WTC11 (cell line): ENCODE results near the gene LITAFD. TPM values are rescaled to one million over a fixed set of nuclear protein-coding genes. Genes with fewer than 3 reads are reported as not detected.

Experiments
- ATAC-seq: fragments of 200-7000 bp; cut with Tn5 transposase; 2 replicates; pipeline ENCODE4 v1.10.0; 2021; ENCODE audit warnings: mild to moderate bottlenecking, moderate library complexity
- CTCF ChIA-PET: fragments of 300-600 bp; sonication (Branson Sonifier 250); formaldehyde crosslinking; loops from one replicate; lab custom pipeline; 2021; ENCODE audit warnings: antibody characterized with exemption; lab: Charles Lee
- POLR2A ChIA-PET: fragments of 350-600 bp; sonication (Branson Sonifier 250); formaldehyde crosslinking; loops from one replicate; lab custom pipeline; 2021; ENCODE audit warnings: antibody characterized with exemption; lab: Charles Lee
- DNase-seq: peaks from one replicate; pipeline ENCODE4 v3.0.0; 2021; ENCODE audit warnings: low spot score
- H3K27ac Mint-ChIP-seq: 2 replicates; pipeline ENCODE4 v1.8.0; 2021; ENCODE audit warnings: mixed read lengths
- H3K27me3 Mint-ChIP-seq: 2 replicates; pipeline ENCODE4 v1.8.0; 2021; ENCODE audit warnings: low read depth, mild to moderate bottlenecking, moderate library complexity, mixed read lengths
- H3K36me3 Mint-ChIP-seq: 2 replicates; pipeline ENCODE4 v1.8.0; 2021; ENCODE audit warnings: mixed read lengths
- H3K4me1 Mint-ChIP-seq: 2 replicates; pipeline ENCODE4 v1.8.0; 2022; ENCODE audit warnings: mixed read lengths
- H3K4me3 Mint-ChIP-seq: 2 replicates; pipeline ENCODE4 v1.8.0; 2021; ENCODE audit warnings: mild to moderate bottlenecking, moderate library complexity, mixed read lengths
- H3K9me3 Mint-ChIP-seq: 2 replicates; pipeline ENCODE4 v1.8.0; 2021; ENCODE audit warnings: mixed read lengths
- AFF4 ChIP-seq: sonication (generic); formaldehyde crosslinking; IDR thresholded peaks from 2 replicates; pipeline ENCODE4 v1.8.1; 2023; ENCODE audit warnings: mild to moderate bottlenecking, missing genetic modification reagents, borderline replicate concordance
- AR ChIP-seq: fragments of 250-450 bp; sonication (Bioruptor Pico); IDR thresholded peaks from 2 replicates; pipeline ENCODE4 v1.9.0; 2021; ENCODE audit warnings: mild to moderate bottlenecking
- CREB1 ChIP-seq: sonication (generic); formaldehyde crosslinking; IDR thresholded peaks from 2 replicates; pipeline ENCODE4 v1.8.0; 2023; ENCODE audit warnings: mild to moderate bottlenecking, missing genetic modification reagents
- E2F5 ChIP-seq: sonication (generic); formaldehyde crosslinking; IDR thresholded peaks from 2 replicates; pipeline ENCODE4 v1.8.1; 2022; ENCODE audit warnings: mild to moderate bottlenecking, moderate library complexity, missing genetic modification reagents
- NR1H2 ChIP-seq: sonication (generic); formaldehyde crosslinking; IDR thresholded peaks from 2 replicates; pipeline ENCODE4 v1.9.0; 2021; ENCODE audit warnings: mild to moderate bottlenecking, moderate library complexity, missing genetic modification reagents
- TCF7 ChIP-seq: sonication (generic); formaldehyde crosslinking; IDR thresholded peaks from 2 replicates; pipeline ENCODE4 v1.8.0; 2022; ENCODE audit warnings: mild to moderate bottlenecking, low read depth, missing genetic modification reagents, moderate library complexity
- TP53 ChIP-seq: sonication (generic); formaldehyde crosslinking; IDR thresholded peaks from 2 replicates; pipeline ENCODE4 v1.8.1; 2023; ENCODE audit warnings: mild to moderate bottlenecking, missing genetic modification reagents
- ZBTB43 ChIP-seq: sonication (generic); formaldehyde crosslinking; IDR thresholded peaks from 2 replicates; pipeline ENCODE4 v1.8.1; 2023; ENCODE audit warnings: mild to moderate bottlenecking, missing genetic modification reagents
- ZNF232 ChIP-seq: sonication (generic); formaldehyde crosslinking; IDR thresholded peaks from 2 replicates; pipeline ENCODE4 v1.8.0; 2022; ENCODE audit warnings: mild to moderate bottlenecking, missing genetic modification reagents
- ZNF263 ChIP-seq: sonication (generic); formaldehyde crosslinking; IDR thresholded peaks from 2 replicates; pipeline ENCODE4 v1.8.1; 2022; ENCODE audit warnings: low read depth, mild to moderate bottlenecking, moderate library complexity, missing genetic modification reagents
- ZNF281 ChIP-seq: sonication (generic); formaldehyde crosslinking; IDR thresholded peaks from 2 replicates; pipeline ENCODE4 v1.8.0; 2023; ENCODE audit warnings: mild to moderate bottlenecking, missing genetic modification reagents
- ZSCAN18 ChIP-seq: fragments of 250-450 bp; sonication (Bioruptor Pico); IDR thresholded peaks from 2 replicates; pipeline ENCODE4 v2.1.2; 2022; ENCODE audit warnings: mild to moderate bottlenecking, moderate library complexity
- total RNA-seq: library from RNA; stranded (reverse); gene quantifications from 3 replicates; pipeline ENCODE4 v1.2.3, GENCODE V29; 2021

LITAFD gene
- total RNA-seq, 1 experiment from 2014 or later, result not detected

GRCh38 chr16:8920645-8921346 is 38.6 kb downstream of the LITAFD start (continued):
- TF ChIP-seq TCF7 (no peak), ZBTB43 (CRISPR knock-in tag) (no peak), AR (no peak), ZNF263 (CRISPR knock-in tag) (no peak)

- POLR2A ChIA-PET, result no interaction called here
- Mint-ChIP-seq H3K9me3 (no peaks in the 10 kb centered on the region), H3K27me3 (no peaks in the 10 kb centered on the region), H3K4me3 (no peak overlapping the region), H3K27ac (0 out of 2 replicates have a peak overlapping the region, but pooled peaks have one; percentile 45), H3K36me3 (peaks cover 72% of the 10 kb centered on the region), H3K4me1 (no peaks in the 10 kb centered on the region)
- TF ChIP-seq ZNF281 (CRISPR knock-in tag), result no peak
- no peak for TF ChIP-seq AFF4 (CRISPR knock-in tag)
- TF ChIP-seq NR1H2 (CRISPR knock-in tag), result no peak
- TF ChIP-seq CREB1 (CRISPR knock-in tag), result no peak
- no peak for TF ChIP-seq E2F5 (CRISPR knock-in tag)
- no peak for TF ChIP-seq TP53 (CRISPR knock-in tag)
- no peak for TF ChIP-seq ZSCAN18
- TF ChIP-seq ZNF232 (CRISPR knock-in tag), result no peak
- DNase-seq, result no peak
- CTCF ChIA-PET, result interaction anchor here (2.6 to 5.7 kb wide), 2 partner anchors 15 to 87 kb away, joined by 19 to 30 read pairs; no protein-coding TSS in a partner anchor
- no peak for ATAC-seq
Measured at GRCh38 chr16:8921347-8921984, 39.3 kb downstream of the LITAFD start.
